ENCODE data around the gene MIS12. TPM values are rescaled to one million over a fixed set of nuclear protein-coding genes. Genes with fewer than 3 reads are reported as not detected.

Gene MIS12
- total RNA-seq, 1 experiment from 2014 or later: 25.8 TPM

GRCh38 chr17:5523249-5523648 is 36.9 kb downstream of the MIS12 start:
- DNase-seq (ENCODE audit: low read depth, low spot score): no peak
- in situ Hi-C loops (cut with HindIII; ENCODE audit: low pct_unique_long_range_greater_than_20kb, low sequenced_read_pairs): no loop called here

- in situ Hi-C loops (cut with HindIII; ENCODE audit: low pct_unique_long_range_greater_than_20kb, low sequenced_read_pairs): no loop called here
- peak; percentile 38 for DNase-seq (ENCODE audit: low read depth, low spot score)
Measured at GRCh38 chr17:5526821-5527598, 40.6 kb downstream of the MIS12 start.

- in situ Hi-C loops (cut with HindIII; ENCODE audit: low pct_unique_long_range_greater_than_20kb, low sequenced_read_pairs): no loop called here
Measured at GRCh38 chr17:5527601-5528250, 41.4 kb downstream of the MIS12 start.

GRCh38 chr17:5530265-5531084 is 44.1 kb downstream of the MIS12 start:
- DNase-seq (ENCODE audit: low read depth, low spot score): no peak
- in situ Hi-C loops (cut with HindIII; ENCODE audit: low pct_unique_long_range_greater_than_20kb, low sequenced_read_pairs): no loop called here

More at GRCh38 chr17:5527601-5528250, 41.4 kb downstream of the MIS12 start:
- DNase-seq (ENCODE audit: low read depth, low spot score): no peak

GRCh38 chr17:5531085-5531418 is 44.7 kb downstream of the MIS12 start:
- in situ Hi-C loops (cut with HindIII; ENCODE audit: low pct_unique_long_range_greater_than_20kb, low sequenced_read_pairs): no loop called here
- no peak for DNase-seq (ENCODE audit: low read depth, low spot score)

- no peak for DNase-seq (ENCODE audit: low read depth, low spot score)
- in situ Hi-C loops (cut with HindIII; ENCODE audit: low pct_unique_long_range_greater_than_20kb, low sequenced_read_pairs): no loop called here
Measured at GRCh38 chr17:5532581-5532980, 46.2 kb downstream of the MIS12 start.

- in situ Hi-C loops (cut with HindIII; ENCODE audit: low pct_unique_long_range_greater_than_20kb, low sequenced_read_pairs): no loop called here
Measured at GRCh38 chr17:5533486-5534315, 47.3 kb downstream of the MIS12 start.

GRCh38 chr17:5535436-5535835 is 49.1 kb downstream of the MIS12 start:
- in situ Hi-C loops (cut with HindIII; ENCODE audit: low pct_unique_long_range_greater_than_20kb, low sequenced_read_pairs): no loop called here
- no peak for DNase-seq (ENCODE audit: low read depth, low spot score)

More at GRCh38 chr17:5533486-5534315, 47.3 kb downstream of the MIS12 start:
- DNase-seq (ENCODE audit: low read depth, low spot score): no peak

- DNase-seq (ENCODE audit: low read depth, low spot score): no peak
- in situ Hi-C loops (cut with HindIII; ENCODE audit: low pct_unique_long_range_greater_than_20kb, low sequenced_read_pairs): no loop called here
Measured at GRCh38 chr17:5536866-5537650, 50.7 kb downstream of the MIS12 start.

- in situ Hi-C loops (cut with HindIII; ENCODE audit: low pct_unique_long_range_greater_than_20kb, low sequenced_read_pairs): no loop called here
- DNase-seq (ENCODE audit: low read depth, low spot score): no peak
Measured at GRCh38 chr17:5539286-5539685, 52.9 kb downstream of the MIS12 start.

- DNase-seq (ENCODE audit: low read depth, low spot score): no peak
- in situ Hi-C loops (cut with HindIII; ENCODE audit: low pct_unique_long_range_greater_than_20kb, low sequenced_read_pairs): no loop called here
Measured at GRCh38 chr17:5540321-5540720, 54.0 kb downstream of the MIS12 start.

Other genes with a start within 250 kb of the MIS12 start
- 38.4 and 50.9 TPM in 2 replicates for gene RABEP1, start 204.3 kb upstream of the MIS12 start, total RNA-seq (2014; rRNA removed; shearing (Covaris generic))
- 136 and 152 TPM in 2 replicates for gene NUP88, start 66.9 kb upstream of the MIS12 start, total RNA-seq (2014; rRNA removed; shearing (Covaris generic))
- 48.9 and 49.0 TPM in 2 replicates for gene RPAIN, start 66.4 kb upstream of the MIS12 start, total RNA-seq (2014; rRNA removed; shearing (Covaris generic))
- 647 and 670 TPM in 2 replicates for gene C1QBP, start 47.4 kb upstream of the MIS12 start, total RNA-seq (2014; rRNA removed; shearing (Covaris generic))
- 22.4 and 26.8 TPM in 2 replicates for gene DHX33, start 17.6 kb upstream of the MIS12 start, total RNA-seq (2014; rRNA removed; shearing (Covaris generic))
- gene DERL2, start 388 bp upstream of the MIS12 start, total RNA-seq (2014; rRNA removed; shearing (Covaris generic)): 82.1 and 88.1 TPM in 2 replicates
- 4.5 and 5.3 TPM in 2 replicates for gene NLRP1, start 97.9 kb downstream of the MIS12 start, total RNA-seq (2014; rRNA removed; shearing (Covaris generic))

Data from SK-MEL-5 (cell line).